ENCODE measurements around the gene PPP2R1B.

PPP2R1B gene

GRCh38 chr11:111765984-111766833, at the start of gene PPP2R1B:
Gene PPP2R1B, minus strand, starts transcription at chr11:111766389. Its CDS starts 28 bp downstream, at chr11:111766361.
- DNase-seq (ENCODE audit: low read depth in 2 of 3, low spot score in 1 of 3) = peak; percentile 49 to 71 (median 60)

GRCh38 chr11:111815489-111815888, 49.3 kb upstream of the PPP2R1B start:
- no peak for DNase-seq (ENCODE audit: low read depth in 2 of 3, low spot score in 1 of 3)

GRCh38 chr11:111814557-111815320, 48.5 kb upstream of the PPP2R1B start:
- DNase-seq (ENCODE audit: low read depth in 2 of 3, low spot score in 1 of 3) = no peak

- no peak for DNase-seq (ENCODE audit: low read depth in 2 of 3, low spot score in 1 of 3)
These were observed 47.9 kb upstream of the PPP2R1B start for GRCh38 chr11:111814106-111814505.

- DNase-seq (ENCODE audit: low read depth in 2 of 3, low spot score in 1 of 3) = no peak
These were observed 46.0 kb upstream of the PPP2R1B start for GRCh38 chr11:111812211-111812610.

GRCh38 chr11:111811445-111811844, 45.3 kb upstream of the PPP2R1B start:
- no peak for DNase-seq (ENCODE audit: low read depth in 2 of 3, low spot score in 1 of 3)

- no peak for DNase-seq (ENCODE audit: low read depth in 2 of 3, low spot score in 1 of 3)
These were observed 42.6 kb upstream of the PPP2R1B start for GRCh38 chr11:111808834-111809233.

- no peak for DNase-seq (ENCODE audit: low read depth in 2 of 3, low spot score in 1 of 3)
These were observed 41.9 kb upstream of the PPP2R1B start for GRCh38 chr11:111808063-111808588.

GRCh38 chr11:111807076-111807475, 40.9 kb upstream of the PPP2R1B start:
- no peak for DNase-seq (ENCODE audit: low read depth in 2 of 3, low spot score in 1 of 3)

- DNase-seq (ENCODE audit: low read depth in 2 of 3, low spot score in 1 of 3) = no peak
These were observed 34.9 kb upstream of the PPP2R1B start for GRCh38 chr11:111801135-111801534.

- DNase-seq (ENCODE audit: low read depth in 2 of 3, low spot score in 1 of 3) = no peak
These were observed 32.1 kb upstream of the PPP2R1B start for GRCh38 chr11:111798279-111798678.

- no peak for DNase-seq (ENCODE audit: low read depth in 2 of 3, low spot score in 1 of 3)
These were observed 31.0 kb upstream of the PPP2R1B start for GRCh38 chr11:111797145-111797581.

GRCh38 chr11:111796696-111797095, 30.5 kb upstream of the PPP2R1B start:
- DNase-seq (ENCODE audit: low read depth in 2 of 3, low spot score in 1 of 3) = no peak

GRCh38 chr11:111795334-111795985, 29.3 kb upstream of the PPP2R1B start:
- DNase-seq (ENCODE audit: low read depth in 2 of 3, low spot score in 1 of 3) = no peak

GRCh38 chr11:111793863-111794262, 27.7 kb upstream of the PPP2R1B start:
- no peak for DNase-seq (ENCODE audit: low read depth in 2 of 3, low spot score in 1 of 3)

GRCh38 chr11:111792955-111793500, 26.8 kb upstream of the PPP2R1B start:
- DNase-seq (ENCODE audit: low read depth in 2 of 3, low spot score in 1 of 3) = no peak

GRCh38 chr11:111792314-111792713, 26.1 kb upstream of the PPP2R1B start:
- no peak for DNase-seq (ENCODE audit: low read depth in 2 of 3, low spot score in 1 of 3)

GRCh38 chr11:111788464-111788863, 22.3 kb upstream of the PPP2R1B start:
- no peak for DNase-seq (ENCODE audit: low read depth in 2 of 3, low spot score in 1 of 3)

GRCh38 chr11:111788051-111788450, 21.9 kb upstream of the PPP2R1B start:
- no peak for DNase-seq (ENCODE audit: low read depth in 2 of 3, low spot score in 1 of 3)

GRCh38 chr11:111785886-111786412, 19.8 kb upstream of the PPP2R1B start:
- no peak for DNase-seq (ENCODE audit: low read depth in 2 of 3, low spot score in 1 of 3)

- no peak for DNase-seq (ENCODE audit: low read depth in 2 of 3, low spot score in 1 of 3)
These were observed 18.9 kb upstream of the PPP2R1B start for GRCh38 chr11:111785076-111785475.
